Stimulated activated CD8-positive, alpha-beta memory T cell treated with anti-CD3 and anti-CD28 coated beads, Interleukin-2, amount 100 ng/mL, for 48 hours (primary cell): ENCODE data around the gene SMU1.
"Not testable (repeated sequence)": the region's sequence is repeated elsewhere in the genome, so short reads cannot be mapped to it uniquely, and the experiment has no call there.

Experiments used
- DNase-seq, 2 donors: peaks; one replicate each; pipeline ENCODE4 v3.0.0-alpha.2; 2020; ENCODE audit warnings: low read depth in 2 of 2

The SMU1 gene

GRCh38 chr9:33105959-33106358 lies 29.5 kb upstream of the SMU1 start:
- no peak for DNase-seq

- no peak for DNase-seq
Observed at GRCh38 chr9:33105504-33105903, 29.0 kb upstream of the SMU1 start.

- no peak for DNase-seq
Observed at GRCh38 chr9:33104401-33104800, 27.9 kb upstream of the SMU1 start.

GRCh38 chr9:33103501-33104281 lies 27.2 kb upstream of the SMU1 start:
- no peak for DNase-seq

GRCh38 chr9:33102551-33103210 lies 26.2 kb upstream of the SMU1 start:
- DNase-seq, result no peak

- DNase-seq, result no peak
Observed at GRCh38 chr9:33101104-33101951, 24.9 kb upstream of the SMU1 start.

GRCh38 chr9:33099754-33100153 lies 23.3 kb upstream of the SMU1 start:
- no peak for DNase-seq

- DNase-seq, result no peak
Observed at GRCh38 chr9:33097192-33097591, 20.7 kb upstream of the SMU1 start.

- no peak for DNase-seq
Observed at GRCh38 chr9:33092634-33093033, 16.2 kb upstream of the SMU1 start.

- not testable (repeated sequence) for DNase-seq
Observed at GRCh38 chr9:33085672-33086071, 9.2 kb upstream of the SMU1 start.

- DNase-seq, result no peak
Observed at GRCh38 chr9:33082538-33083326, 6.3 kb upstream of the SMU1 start.

- DNase-seq, result no peak
Observed at GRCh38 chr9:33082128-33082527, 5.7 kb upstream of the SMU1 start.

- DNase-seq, result peak in 1 of 2 donors; percentile 32
Observed at GRCh38 chr9:33081128-33081851, 4.8 kb upstream of the SMU1 start.

- DNase-seq, result no peak
Observed at GRCh38 chr9:33080534-33080933, 4.1 kb upstream of the SMU1 start.

GRCh38 chr9:33068991-33069390 lies 7.5 kb downstream of the SMU1 start:
- no peak for DNase-seq

GRCh38 chr9:33065157-33066076 lies 11.1 kb downstream of the SMU1 start:
- no peak for DNase-seq

GRCh38 chr9:33051144-33051543 lies 25.3 kb downstream of the SMU1 start:
- no peak for DNase-seq

- no peak for DNase-seq
Observed at GRCh38 chr9:33049680-33050361, 26.7 kb downstream of the SMU1 start.

- DNase-seq, result no peak
Observed at GRCh38 chr9:33048054-33048465, 28.4 kb downstream of the SMU1 start.
